Immature natural killer cell (primary cell): ENCODE measurements around the gene ZKSCAN7. TPM values are rescaled to one million over a fixed set of nuclear protein-coding genes. Genes with fewer than 3 reads are reported as not detected.
A peak's percentile ranks its signal among the peaks of the same experiment; 100 is the strongest.
"Not testable (repeated sequence)": the region's sequence is repeated elsewhere in the genome, so short reads cannot be mapped to it uniquely, and the experiment has no call there.

Experiments used
- DNase-seq, 3 donors: peaks; one replicate each; pipeline ENCODE4 v3.0.0; 2022; ENCODE audit warnings: mixed read lengths in 1 of 3
- H3K27ac Mint-ChIP-seq, 6 donors: one replicate each; pipeline ENCODE4 v1.8.0; 2020; ENCODE audit warnings: mixed read lengths in 6 of 6, mild to moderate bottlenecking in 5 of 6, inconsistent platforms in 4 of 6, moderate library complexity in 3 of 6
- H3K27me3 Mint-ChIP-seq, 3 donors: one replicate each; pipeline ENCODE4 v1.8.0; 2020 to 2021; ENCODE audit warnings: low read depth in 3 of 3, mild to moderate bottlenecking in 3 of 3, mixed read lengths in 3 of 3, moderate library complexity in 3 of 3, inconsistent platforms in 1 of 3
- H3K36me3 Mint-ChIP-seq, 3 donors: one replicate each; pipeline ENCODE4 v1.8.0; 2020; ENCODE audit warnings: mixed read lengths in 3 of 3, inconsistent platforms in 2 of 3, mild to moderate bottlenecking in 2 of 3
- H3K4me1 Mint-ChIP-seq, 2 donors: one replicate each; pipeline ENCODE4 v1.8.0; 2020; ENCODE audit warnings: inconsistent platforms in 2 of 2, mild to moderate bottlenecking in 2 of 2, mixed read lengths in 2 of 2, moderate library complexity in 1 of 2
- H3K4me3 Mint-ChIP-seq, 5 donors: one replicate each; pipeline ENCODE4 v1.8.0; 2020; ENCODE audit warnings: mild to moderate bottlenecking in 5 of 5, mixed read lengths in 5 of 5, inconsistent platforms in 3 of 5, moderate library complexity in 3 of 5
- H3K9me3 Mint-ChIP-seq, 6 donors: one replicate each; pipeline ENCODE4 v1.8.0; 2020; ENCODE audit warnings: mild to moderate bottlenecking in 6 of 6, mixed read lengths in 6 of 6, inconsistent platforms in 4 of 6, moderate library complexity in 3 of 6
- polyA plus RNA-seq, 3 donors: library from polyadenylated mRNA; unstranded; fragments of 300-500 nt; fragmentation: Illumina TruSeq; gene quantifications; one replicate each; pipeline ENCODE4 v1.2.3, GENCODE V29; 2021

The ZKSCAN7 gene
- polyA plus RNA-seq, 3 donors from 2014 or later, result 0.88 to 4.5 (median 4.2) TPM

DNA sequence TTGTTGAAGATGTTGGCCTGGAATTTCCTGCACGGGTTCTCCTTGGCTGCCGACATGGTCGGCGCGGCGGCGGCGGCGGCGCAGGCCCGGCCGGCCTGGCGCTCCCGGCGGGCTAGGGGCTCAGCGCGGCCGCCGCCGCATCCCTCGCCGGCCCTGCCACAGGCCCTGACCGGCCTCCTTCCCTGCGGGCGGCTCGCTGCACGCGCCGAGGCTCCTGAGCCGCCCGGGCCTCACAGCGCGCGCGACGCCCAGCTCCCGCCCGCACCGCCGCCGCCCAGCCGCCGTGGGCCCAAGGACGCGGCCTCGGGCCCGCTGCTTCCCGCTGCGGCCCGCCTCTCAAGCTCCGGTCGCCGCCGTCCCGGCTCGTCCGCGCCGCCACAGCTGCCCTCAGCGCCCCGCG is 26.0 kb downstream of the ZKSCAN7 start:
- Mint-ChIP-seq H3K27me3 (peaks cover 0 to 11% (median 4%) of the 10 kb centered on the region in 3 donors), H3K36me3 (peaks cover 5 to 15% (median 7%) of the 10 kb centered on the region in 3 donors), H3K4me1 (peaks cover 20 to 23% of the 10 kb centered on the region in 2 donors)
- H3K4me3 Mint-ChIP-seq, H3K9me3 Mint-ChIP-seq, DNase-seq, H3K27ac Mint-ChIP-seq: not testable (repeated sequence)

DNA sequence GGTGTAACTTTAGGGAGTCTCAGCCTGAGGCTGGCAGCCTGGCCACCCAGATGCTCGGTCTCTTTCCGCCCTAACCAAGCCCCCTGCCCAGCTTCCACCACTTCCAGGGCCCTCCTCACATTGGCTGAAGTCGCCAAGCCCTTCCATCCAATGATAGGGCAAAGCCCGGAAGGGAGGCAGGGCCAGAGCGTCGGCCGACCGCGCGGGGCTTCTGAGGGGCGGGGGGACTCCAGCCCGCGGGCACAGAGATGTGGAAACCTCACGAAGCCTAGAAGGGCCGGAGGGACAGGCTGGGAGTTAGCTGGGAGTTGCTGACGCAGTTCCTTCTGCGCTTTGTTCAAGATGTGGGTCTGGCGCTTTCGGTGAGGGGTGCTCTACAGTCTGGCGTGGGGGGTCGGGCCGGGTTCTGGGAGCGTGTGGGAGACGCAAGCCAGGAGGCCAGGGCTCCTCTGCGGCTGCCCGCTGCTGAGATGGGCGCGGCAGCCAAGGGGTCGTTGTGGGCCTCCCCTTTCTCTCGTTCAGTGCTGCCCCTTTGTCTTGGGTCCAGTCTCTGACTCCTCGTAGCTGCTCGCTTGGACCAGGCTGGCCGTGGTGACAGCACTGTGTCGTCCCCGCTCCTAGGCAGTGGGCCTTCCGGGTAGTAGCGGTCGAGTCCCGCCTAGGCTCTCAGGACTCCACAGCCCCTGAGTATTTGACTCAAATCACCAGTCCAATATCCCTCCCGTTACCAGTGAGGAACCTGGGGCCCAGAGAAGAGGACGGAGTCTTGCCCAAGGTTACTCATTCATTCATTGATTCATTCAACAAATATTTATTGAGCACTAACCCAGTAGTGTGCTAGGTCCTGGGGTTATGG is 29.9 kb downstream of the ZKSCAN7 start, which contains the start of gene ZNF660:
ZNF660 (plus strand) TSS at position 319 of the 856 bp plus-strand sequence. CDS start 9,230 bp downstream, outside the sequence.
- Mint-ChIP-seq H3K4me3 (peak within 1 kb of the TSS; percentile 88 to 92 (median 89)), H3K27ac (peak within 1 kb of the TSS; percentile 53 to 92 (median 85)), H3K9me3 (peaks cover 0 to 4% (median 0%) of the 10 kb centered on the region in 6 donors), H3K27me3 (peaks cover 0 to 11% (median 4%) of the 10 kb centered on the region in 3 donors), H3K36me3 (peaks cover 15 to 32% (median 27%) of the 10 kb centered on the region in 3 donors), H3K4me1 (peaks cover 30 to 32% of the 10 kb centered on the region in 2 donors)
- DNase-seq, result peak; percentile 48 to 55 (median 53)

DNA sequence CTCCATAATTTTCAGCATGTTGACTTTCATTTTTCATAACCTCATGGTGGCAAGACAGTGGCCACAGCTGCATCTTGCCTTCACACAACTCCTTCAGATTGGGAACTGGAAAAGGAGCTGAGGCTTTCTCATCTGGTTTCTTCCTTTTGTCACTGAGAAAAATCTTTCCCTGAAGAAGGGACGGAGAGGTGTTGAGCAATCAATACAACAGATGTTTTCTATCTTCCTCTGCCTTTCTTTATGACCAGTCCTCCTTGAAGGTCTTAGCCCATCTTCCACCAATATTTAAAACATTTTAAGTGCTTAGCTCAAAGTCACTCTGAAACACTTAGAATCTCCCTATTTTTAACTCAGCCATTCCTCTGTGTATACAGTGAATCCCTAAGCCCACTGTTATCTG is 41.6 kb downstream of the ZKSCAN7 start:
- H3K36me3 Mint-ChIP-seq, result peaks cover 36 to 62% (median 56%) of the 10 kb centered on the region in 3 donors
- no peaks in the 10 kb centered on the region for H3K4me1 Mint-ChIP-seq
- H3K9me3 Mint-ChIP-seq, result peaks cover 20 to 57% (median 51%) of the 10 kb centered on the region in 6 donors
- peaks cover 0 to 5% (median 0%) of the 10 kb centered on the region in 3 donors for H3K27me3 Mint-ChIP-seq
- DNase-seq, result no peak
- H3K27ac Mint-ChIP-seq, result no peak overlapping the region
- no peak overlapping the region for H3K4me3 Mint-ChIP-seq

DNA sequence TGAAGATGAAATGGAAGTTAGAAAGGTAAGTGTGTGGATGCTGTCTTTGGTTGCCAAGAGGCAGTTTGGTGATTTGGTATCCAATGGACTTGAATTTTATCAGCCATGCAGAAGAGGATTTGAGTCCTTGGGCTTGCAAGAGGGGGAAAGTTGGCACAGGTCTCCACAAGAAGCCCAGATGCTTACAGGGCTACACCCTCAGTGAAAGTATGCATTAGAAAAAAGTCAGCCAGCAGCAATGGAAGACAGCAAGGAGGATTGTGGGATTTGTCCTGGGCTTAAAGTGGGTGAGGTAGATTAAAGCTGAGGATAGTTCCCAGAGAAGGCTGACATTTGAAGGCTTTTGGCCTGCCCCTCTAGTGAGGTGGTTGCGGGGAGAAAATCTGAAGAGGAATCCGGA is 46.8 kb downstream of the ZKSCAN7 start:
- Mint-ChIP-seq H3K4me1 (no peaks in the 10 kb centered on the region), H3K27me3 (peaks cover 0 to 1% (median 0%) of the 10 kb centered on the region in 3 donors), H3K36me3 (peaks cover 16 to 63% (median 44%) of the 10 kb centered on the region in 3 donors), H3K27ac (no peak overlapping the region), H3K4me3 (no peak overlapping the region), H3K9me3 (peaks cover 11 to 35% (median 19%) of the 10 kb centered on the region in 6 donors)
- no peak for DNase-seq

DNA sequence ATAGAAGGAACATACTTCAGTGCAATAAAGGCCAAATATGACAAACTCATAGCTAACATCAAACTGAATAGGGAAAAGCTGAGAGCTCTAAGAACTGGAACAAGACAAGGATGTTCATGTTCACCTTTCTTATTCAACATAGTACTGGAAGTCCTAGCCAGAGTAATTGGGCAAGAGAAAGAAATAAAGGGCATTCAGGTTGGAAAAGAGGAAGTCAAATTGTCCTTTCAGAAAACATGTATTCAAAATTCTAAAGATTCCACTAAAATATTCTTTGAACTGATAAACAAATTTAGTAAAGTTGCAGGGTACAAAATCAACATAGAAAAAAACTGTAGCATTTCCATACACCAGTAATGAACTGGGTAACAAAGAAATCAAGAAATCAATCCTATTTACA is 57.7 kb downstream of the ZKSCAN7 start:
- H3K9me3 Mint-ChIP-seq, result peaks cover 0 to 6% (median 2%) of the 10 kb centered on the region in 6 donors
- no peaks in the 10 kb centered on the region for H3K27me3 Mint-ChIP-seq
- peaks cover 7 to 16% (median 13%) of the 10 kb centered on the region in 3 donors for H3K36me3 Mint-ChIP-seq
- no peak overlapping the region for H3K27ac Mint-ChIP-seq
- no peak overlapping the region for H3K4me3 Mint-ChIP-seq
- no peak for DNase-seq
- H3K4me1 Mint-ChIP-seq, result no peaks in the 10 kb centered on the region

Other genes with a start within 250 kb of the ZKSCAN7 start
- 10 to 100 TPM in 2 of 3 donors, 1 to 10 TPM in 1; 9.9 to 18.1 (median 16.3) TPM for gene TCAIM, start 216.4 kb upstream of the ZKSCAN7 start, polyA plus RNA-seq
- gene ZNF445, start 77.5 kb upstream of the ZKSCAN7 start, polyA plus RNA-seq, result 1 to 10 TPM in 2 of 3 donors, under 1 TPM in 1; 0.11 to 4.0 (median 2.0) TPM
- 1 to 10 TPM in 2 of 3 donors, not detected in 1; 1.9 to 2.6 TPM for gene ZNF660, start 29.8 kb downstream of the ZKSCAN7 start, polyA plus RNA-seq
- 1 to 10 TPM; 4.6 to 7.5 (median 4.9) TPM for gene ZNF197, start 69.8 kb downstream of the ZKSCAN7 start, polyA plus RNA-seq
- 1 to 10 TPM; 4.7 to 8.1 (median 6.5) TPM for gene ZNF35, start 93.5 kb downstream of the ZKSCAN7 start, polyA plus RNA-seq
- gene ZNF502, start 157.5 kb downstream of the ZKSCAN7 start, polyA plus RNA-seq, result 1 to 10 TPM; 3.3 to 3.6 (median 3.6) TPM
- 1 to 10 TPM; 1.8 to 3.3 (median 2.3) TPM for gene ZNF501, start 174.4 kb downstream of the ZKSCAN7 start, polyA plus RNA-seq
- 10 to 100 TPM; 10.5 to 37.5 (median 31.1) TPM for gene KIAA1143, start 206.4 kb downstream of the ZKSCAN7 start, polyA plus RNA-seq
- gene KIF15, start 206.6 kb downstream of the ZKSCAN7 start, polyA plus RNA-seq, result under 1 TPM in 2 of 3 donors, not detected in 1; 0.29 to 0.56 TPM